NCI-H345 (cell line): ENCODE measurements around the gene OPRM1.

Experiments used
- DNase-seq: peaks from one replicate; lab custom pipeline; 2025; lab: John Stamatoyannopoulos, UW

OPRM1 gene

GRCh38 chr6:154280521-154280920, 241.5 kb downstream of the OPRM1 start:
- DNase-seq: no peak

DNA sequence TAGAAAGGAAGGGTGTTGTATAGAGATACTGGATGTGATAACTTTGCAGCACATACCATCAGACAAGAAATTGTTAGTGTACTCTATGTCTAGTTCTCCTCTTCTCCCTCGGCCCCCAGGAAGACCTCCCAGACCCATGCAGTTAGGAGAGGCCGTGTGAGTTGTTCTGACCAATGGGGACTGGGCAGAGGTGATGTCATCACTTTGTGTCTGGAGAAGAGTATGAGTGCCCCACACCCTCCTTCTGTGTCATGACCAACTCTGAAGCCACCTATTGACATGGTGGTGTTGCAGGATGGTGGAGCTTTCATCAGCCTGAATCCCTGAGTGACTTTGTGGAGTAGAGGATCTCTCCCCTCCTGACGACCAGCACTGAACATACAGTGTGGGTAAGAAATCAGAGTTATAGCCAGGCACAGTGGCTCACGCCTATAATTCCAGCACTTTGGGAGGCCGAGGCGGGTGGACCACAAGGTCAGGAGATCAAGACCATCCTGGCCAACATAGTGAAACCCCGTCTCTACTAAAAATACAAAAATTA, 245.3 kb downstream of the OPRM1 start:
- no peak for DNase-seq

GRCh38 chr6:154285826-154286225, 246.8 kb downstream of the OPRM1 start:
- no peak for DNase-seq

DNA sequence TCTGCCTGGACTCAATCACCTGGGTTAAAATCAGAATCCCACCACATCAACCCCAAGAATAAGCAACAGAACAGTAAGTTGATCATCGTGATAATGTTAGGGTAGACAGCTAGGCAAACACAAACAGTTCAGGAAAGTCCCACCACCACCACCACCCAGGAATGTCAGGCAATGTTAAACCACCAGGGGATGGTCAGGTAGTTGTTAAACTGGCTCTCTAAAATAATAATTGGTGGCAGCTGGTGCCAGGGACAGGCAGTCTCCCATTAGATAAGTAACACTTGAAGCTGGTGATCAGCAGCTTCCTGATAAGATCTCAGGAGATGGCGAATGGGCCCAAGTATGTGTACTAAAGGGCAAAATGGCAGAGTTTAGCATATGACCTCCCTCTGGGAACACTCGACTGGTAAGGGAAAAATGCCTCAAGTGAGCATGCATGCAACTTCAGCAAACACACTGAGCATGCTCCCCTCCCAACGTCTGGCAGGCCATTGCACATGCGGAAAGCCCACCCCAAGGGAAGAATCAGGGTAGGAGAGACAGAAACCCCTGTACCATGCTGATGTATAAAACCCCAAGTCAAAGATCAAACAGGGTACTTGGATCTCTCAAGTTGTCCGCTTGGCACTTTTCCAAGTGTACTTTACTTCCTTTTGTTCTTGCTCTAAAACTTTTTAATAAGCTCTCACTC, 250.9 kb downstream of the OPRM1 start:
- no peak for DNase-seq

DNA sequence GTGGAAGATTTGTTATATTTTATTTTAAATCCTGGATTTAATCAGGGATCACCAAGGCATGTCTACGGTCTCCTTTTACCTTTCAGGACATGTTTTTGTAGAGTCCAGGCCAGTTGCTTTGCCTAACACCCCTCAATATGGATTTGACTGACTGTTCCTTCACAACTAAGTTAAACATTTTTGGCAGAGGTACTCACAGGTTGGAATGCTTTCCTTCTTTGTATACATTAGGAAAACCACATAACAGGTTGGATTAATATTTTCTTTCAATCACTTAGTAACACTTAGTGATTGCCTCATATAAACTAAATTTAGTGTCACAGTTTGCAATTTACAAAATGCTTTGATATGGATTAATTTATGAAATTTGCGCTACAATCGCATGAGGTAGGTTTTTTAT, 253.0 kb downstream of the OPRM1 start:
- DNase-seq: no peak

DNA sequence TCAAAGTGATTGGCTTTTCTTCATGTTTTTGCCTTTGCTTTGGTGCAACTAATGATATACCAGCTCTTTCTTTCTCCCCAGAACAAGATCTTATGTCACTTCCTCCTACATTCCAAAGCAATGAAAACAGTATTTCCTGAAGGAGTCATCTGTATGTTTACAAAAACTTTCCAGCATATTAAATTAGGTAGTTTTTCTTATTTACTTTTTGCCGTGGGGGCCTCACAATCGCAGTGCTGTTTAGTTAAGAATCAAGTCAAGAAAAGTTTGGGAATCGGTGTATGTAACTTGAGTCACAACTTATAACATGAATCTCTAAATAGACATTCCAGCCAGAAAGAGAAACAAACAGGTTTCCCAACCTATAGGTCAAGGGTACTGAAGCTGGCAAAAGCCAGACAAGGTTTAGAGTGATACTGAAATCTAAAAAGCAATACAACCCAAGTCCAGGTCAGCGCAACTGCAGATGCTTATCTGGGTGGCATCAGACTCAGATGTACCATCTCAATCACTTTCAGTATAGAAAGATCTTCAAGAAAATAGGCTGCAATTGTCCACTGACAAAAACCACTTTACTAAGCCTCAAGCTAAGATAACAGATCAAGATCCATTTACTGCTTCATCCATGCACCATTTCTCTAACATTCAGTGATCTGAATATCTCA, 253.9 kb downstream of the OPRM1 start:
- DNase-seq: no peak

DNA sequence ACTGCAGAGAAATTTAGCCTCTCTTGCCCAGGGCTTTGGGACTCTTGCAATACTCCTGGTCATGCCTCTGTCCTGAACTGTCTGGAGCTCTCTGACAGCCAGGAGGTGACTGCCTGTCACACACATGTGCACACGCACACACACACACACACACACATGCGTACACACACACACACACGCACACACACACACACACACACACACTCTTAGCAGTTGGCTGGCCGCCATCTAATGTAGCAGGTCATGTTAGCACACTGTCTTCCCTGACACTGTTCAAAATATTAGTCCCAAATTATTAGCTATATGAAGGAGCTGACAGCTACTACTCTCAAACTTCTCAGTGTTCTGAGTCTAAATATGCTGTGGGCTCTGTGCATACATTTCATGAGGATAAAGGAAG, 256.7 kb downstream of the OPRM1 start:
- no peak for DNase-seq
